ENCODE measurements around the gene CYP46A1.
"Not testable (repeated sequence)": the region's sequence is repeated elsewhere in the genome, so short reads cannot be mapped to it uniquely, and the experiment has no call there.

Gene CYP46A1

DNA sequence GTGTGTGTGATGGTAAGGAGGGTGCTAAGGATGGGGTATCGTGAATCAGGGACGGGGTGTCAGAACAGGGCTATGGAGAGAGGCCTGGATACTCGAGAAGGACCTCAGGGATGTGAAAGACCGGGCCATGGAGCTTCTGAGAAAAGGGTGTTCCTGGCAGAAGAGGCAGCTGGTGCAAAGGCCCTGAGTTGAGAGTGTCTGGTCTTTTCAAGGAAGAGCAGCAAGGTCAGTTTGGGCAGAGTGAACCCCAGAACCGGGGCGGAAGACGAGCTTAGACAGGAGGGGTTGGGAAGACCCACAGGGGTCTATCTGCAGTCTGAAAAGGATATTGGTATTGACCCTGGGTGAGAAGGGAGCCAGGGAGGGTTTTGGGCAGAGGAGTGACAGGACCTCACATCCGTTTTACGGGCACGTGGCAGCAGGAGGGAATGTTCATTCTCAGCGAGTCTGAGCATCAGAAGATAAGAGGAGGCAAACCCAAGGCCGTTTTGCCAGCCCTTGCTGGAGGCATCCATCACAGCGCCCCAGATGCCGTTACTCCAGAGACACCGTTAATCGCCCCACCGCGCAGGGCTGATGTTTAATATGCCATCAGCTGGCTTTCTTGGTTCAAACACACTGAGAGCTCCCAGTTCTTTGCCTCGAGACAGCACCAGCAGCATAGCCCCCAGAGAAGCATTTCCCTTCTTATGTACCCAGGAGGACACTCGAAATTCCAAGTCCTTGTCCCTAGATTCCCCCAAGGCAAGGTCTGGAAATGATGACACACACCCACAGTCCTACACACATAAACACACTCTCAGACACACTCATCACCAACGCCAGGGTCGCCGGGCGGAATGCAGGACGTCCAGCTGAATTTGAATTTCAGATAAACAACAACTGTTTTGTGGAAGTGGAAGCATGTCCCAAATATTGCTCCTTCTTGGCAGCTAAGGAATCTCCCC, 67.7 kb downstream of the CYP46A1 start:
- peak in 3 of 10 donors; percentile 67 to 80 (median 76) for DNase-seq
- intact Hi-C loops (cut with DNase I), result no loop called here

DNA sequence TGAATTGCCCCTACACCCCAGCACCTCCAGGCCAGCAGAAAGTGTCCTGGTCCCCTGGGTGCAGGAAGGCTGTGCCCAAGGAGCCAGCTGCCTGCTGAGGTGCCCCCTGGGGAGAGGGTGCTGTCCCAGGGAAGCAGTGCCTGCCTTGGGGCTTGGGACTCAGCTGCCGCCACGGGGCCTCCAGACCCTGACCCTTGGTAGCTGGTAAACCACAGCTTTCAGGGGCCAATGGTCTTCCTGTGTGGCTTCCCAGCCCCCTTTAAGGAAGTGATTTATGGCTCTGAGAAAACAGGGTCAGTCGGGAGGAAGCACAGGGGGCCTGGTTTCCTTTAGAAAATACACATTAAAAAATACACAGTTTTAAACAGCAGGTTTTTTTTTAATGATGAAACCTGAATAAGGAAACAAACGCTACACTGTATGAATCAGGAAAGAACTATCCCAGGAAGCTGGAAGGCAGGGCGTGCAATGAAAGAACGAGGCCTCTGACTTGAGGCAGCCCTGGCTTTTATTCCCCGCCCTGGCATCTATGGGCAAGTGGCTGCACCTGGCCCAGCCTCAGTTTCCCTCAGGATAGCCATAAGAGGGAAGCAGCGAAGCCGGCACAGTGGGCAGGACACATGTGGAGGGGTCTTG, 68.5 kb downstream of the CYP46A1 start:
- intact Hi-C loops (cut with DNase I), result no loop called here

DNA sequence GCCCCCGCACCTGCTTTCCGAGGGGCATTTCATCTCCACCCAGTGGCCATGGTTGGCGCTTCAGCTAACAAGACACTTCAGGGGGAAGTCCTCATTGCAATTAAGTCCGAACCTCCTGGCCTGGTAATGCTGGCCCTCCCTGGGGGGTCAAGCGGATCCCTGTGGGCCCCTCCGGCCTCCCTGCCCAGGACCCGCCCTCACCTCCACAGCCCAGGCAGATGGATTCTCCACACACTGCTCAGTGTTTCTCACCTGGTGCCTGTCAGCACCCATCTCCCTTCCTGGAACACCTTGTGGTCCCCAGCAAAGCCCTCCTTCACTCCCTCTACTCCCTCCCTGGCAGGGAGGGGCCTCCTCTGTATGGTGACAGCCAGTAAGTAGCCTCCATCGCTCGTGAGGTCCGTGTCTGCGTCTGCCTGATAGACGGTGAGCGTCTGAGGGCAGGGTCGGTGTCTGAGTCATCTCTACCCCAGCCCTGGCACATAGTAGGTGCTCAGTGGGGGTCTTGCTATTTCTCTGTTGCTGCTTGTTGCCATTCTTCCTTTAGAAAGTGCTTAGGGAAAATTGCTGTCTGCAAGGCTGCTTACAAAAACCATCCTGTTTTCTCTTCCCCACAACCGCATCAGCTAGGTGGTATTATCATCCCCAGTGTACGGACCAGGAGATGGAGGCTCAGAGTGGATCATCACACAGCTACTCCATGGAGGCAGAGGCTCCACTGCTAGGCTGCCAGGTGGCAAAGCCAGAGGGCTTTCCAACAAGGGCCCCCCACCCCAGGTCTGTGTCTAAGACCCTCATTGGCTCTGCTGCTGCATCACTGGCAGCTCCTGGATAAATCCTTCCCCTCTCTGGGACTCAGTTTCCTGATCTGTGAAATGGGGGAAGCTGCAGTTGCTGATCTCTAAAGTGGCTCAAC, 69.4 kb downstream of the CYP46A1 start:
- peak in 2 of 10 donors; percentile 43 to 55 for DNase-seq
- intact Hi-C loops (cut with DNase I), result no loop called here

More for the DNA sequence above, 68.5 kb downstream of the CYP46A1 start:
- peak in 3 of 10 donors; percentile 54 to 67 (median 55) for DNase-seq

DNA sequence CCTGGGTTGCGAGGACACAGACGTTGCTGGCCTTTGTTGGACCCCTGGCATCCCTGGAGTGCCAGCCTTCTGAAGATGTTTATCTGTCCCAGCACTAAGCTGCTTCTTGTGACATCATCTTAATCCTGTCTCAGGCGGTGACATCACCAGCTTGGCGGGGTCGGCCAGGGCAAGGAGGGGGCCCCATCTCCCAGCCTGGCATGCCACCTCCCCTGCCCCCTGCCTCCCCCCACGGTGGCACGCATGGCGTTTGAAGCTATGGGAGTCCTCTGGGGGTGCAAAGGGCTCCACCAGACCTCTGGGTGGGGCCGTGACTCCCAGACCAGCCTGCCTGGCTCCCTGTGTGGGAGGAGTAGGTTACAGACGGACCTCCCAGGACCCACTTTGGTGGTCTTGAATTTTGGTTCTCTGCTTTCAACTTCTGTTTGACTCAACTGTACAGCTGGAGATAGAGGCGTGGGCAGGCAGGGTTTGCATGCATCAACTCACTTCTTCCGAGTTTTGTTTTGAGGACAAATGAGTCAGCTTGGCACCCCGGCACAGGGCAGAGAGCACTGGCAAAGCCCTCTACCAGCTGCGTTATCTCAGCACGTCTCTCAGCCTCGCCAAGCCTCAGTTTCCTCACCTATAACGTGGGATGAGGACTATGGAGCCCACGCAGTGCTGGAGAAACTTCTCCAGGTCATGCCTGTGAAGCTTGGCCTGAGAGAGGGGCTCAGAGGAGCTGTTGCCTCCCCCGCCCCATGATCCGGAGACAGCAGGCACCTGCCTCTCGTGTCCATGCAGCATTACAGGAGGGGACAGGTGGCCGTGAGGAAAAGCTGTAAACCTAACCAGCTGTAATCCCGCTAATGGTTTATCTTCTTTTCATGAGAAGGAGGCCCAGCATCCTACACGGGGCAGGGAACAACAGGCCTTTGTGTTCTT, 70.3 kb downstream of the CYP46A1 start:
- DNase-seq, result peak in 3 of 10 donors; percentile 83 to 85 (median 85)
- intact Hi-C loops (cut with DNase I), result no loop called here

DNA sequence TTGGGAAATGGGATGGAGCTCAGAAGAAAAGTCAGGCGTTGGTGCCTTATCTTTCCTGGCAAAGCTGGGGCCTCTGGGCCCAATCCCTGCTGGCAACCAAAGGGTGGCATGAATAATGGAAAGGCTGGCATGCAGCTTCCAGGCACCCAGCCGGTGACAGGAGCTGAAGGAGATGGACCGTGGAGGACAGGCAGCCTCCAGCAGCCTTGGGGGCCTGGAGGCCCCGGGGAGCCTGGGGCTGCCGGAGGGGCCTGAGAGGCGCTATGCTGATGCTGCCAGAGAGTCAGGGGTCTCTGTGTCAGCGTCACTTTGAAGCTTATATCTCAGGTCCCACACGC, 70.9 kb downstream of the CYP46A1 start:
- DNase-seq, result peak in 2 of 10 donors; percentile 76 to 79
- intact Hi-C loops (cut with DNase I), result no loop called here

DNA sequence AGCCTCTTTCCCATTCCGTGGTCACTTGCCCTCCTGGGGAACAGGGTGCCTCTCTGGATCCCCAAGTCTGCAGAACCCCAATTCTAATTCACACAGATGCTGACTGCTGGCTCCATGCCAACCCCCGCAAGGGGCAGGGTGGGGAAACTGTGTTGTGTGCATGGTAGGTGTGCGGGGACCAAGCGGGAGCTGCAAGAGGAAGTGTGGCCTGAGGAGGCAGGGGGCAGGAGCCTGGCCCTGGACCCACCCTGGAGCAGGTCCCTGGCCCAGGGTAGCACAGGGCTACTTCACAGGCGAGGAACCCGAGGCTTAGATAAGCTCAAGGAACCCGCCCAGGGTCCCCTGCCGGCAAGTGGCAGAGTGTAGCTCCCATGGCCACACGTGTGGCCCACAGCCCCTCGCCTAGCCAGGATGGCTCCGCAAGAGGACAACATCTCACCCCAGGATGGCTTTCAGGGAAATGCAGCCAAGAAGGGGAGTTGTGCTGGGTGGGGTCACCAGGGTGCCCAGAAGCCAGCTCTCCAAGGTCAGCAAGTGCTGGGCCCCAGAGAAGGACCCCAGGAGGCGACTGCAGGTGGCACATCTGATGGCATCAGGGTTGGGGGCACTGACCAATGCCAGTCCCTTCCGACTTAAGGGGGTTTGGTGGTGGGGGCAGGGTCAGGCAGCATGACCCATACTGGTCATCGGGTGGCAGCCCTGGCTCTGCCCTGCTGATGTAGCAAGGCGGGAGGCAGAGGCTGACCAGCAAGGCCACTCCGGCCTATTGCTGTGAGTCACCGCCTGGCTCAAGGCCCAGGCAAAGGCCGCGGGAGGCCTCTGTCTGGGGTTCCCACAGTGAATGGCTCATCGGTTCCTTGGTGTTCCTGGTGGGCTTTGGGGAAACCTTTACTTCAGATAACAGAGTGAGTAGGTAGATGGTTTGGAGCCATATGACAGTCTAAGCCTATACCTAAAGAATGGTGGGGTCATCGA, 71.8 kb downstream of the CYP46A1 start:
- intact Hi-C loops (cut with DNase I), result no loop called here

DNA sequence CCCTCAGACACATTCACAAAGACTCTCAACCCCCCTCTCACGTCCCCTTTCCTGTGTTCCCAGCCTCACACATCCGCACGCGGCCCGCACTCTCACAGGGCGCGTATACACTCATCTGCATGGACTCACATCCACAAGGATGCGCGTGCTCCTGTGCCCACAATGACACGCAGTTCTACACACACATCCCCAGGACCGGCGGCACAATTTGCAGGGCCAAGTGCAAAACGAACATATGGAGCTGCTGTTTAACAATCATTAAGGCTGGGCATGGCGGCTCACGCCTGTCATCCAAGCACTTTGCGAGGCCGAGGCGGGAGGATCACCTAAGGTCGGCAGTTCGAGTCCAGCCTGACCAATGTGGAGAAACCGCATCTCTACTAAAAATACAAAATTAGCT, 72.7 kb downstream of the CYP46A1 start:
- intact Hi-C loops (cut with DNase I), result no loop called here
- DNase-seq, result peak in 3 of 10 donors; percentile 64 to 80 (median 72)

More for the DNA sequence above, 71.8 kb downstream of the CYP46A1 start:
- DNase-seq, result peak in 9 of 10 donors; percentile 65 to 97 (median 83)

DNA sequence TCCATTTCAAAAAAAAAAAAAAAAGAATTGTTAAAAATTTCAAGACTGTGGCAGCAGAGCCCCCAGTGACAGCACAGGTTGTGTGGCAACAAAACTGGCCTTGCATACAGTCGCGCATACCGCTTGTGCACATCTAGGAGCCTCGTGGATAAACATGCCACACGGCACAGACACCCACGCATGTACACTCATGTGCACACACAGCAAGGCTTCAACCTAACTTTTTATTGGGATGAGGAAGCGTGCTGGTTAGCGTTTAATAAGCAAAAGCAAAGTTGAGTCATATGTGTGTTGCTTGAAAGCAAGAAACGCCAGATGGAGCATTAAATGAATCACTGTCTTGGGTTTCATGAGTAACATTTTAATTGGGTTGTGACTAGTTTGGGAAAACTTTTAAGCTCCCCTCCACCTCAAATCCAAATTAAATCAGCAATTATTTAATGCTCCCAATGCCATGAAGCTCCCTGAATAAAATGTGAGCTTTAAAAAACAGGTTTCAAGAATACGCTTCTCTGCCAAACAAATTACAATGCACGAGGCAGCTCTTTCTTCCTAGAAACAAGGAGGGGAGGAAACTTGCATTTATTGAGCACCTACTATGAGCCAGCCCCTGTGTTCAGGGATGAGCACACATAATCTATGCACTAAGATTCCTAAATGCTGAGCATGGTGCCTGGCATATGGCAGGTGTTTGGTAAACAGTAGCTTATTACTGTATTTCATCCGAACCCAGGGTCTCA, 73.4 kb downstream of the CYP46A1 start:
- intact Hi-C loops (cut with DNase I), result no loop called here

DNA sequence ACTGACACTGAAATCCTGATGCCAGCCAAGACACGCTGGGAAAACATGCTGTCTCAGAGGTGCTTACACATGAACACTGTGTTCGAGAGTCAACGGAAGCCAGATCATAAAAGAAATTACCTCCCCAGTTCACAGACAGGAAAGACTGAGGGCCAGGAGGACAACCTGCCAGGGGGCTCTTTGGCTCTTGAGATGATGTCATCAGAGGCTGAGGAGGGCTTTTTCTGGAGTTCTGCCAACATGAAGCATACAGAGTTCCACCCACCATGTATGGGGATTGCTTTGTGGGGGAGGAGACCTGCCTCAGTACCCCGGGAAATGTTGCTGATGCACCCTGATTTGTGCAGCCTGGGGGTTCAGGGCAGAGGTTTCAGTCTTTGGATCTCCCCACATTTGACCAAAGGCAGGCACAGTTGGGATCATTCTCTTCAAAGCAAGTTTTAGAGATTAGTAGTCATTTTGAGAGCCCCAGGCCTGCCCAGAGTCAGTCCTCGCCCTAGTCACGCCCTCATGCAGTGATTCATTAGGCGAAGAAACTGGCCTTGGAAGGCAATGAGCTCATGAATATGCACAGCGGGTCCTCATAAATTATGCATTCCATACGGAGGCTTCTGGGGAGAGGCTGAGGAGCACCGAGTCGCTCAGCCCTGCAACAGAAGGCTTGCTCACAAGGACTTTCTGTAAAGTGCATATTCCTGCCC, 74.2 kb downstream of the CYP46A1 start:
- intact Hi-C loops (cut with DNase I), result no loop called here
- DNase-seq, result peak in 2 of 10 donors; percentile 54 to 73

More for the DNA sequence above, 73.4 kb downstream of the CYP46A1 start:
- DNase-seq, result peak in 3 of 10 donors; percentile 76 to 84 (median 81)

DNA sequence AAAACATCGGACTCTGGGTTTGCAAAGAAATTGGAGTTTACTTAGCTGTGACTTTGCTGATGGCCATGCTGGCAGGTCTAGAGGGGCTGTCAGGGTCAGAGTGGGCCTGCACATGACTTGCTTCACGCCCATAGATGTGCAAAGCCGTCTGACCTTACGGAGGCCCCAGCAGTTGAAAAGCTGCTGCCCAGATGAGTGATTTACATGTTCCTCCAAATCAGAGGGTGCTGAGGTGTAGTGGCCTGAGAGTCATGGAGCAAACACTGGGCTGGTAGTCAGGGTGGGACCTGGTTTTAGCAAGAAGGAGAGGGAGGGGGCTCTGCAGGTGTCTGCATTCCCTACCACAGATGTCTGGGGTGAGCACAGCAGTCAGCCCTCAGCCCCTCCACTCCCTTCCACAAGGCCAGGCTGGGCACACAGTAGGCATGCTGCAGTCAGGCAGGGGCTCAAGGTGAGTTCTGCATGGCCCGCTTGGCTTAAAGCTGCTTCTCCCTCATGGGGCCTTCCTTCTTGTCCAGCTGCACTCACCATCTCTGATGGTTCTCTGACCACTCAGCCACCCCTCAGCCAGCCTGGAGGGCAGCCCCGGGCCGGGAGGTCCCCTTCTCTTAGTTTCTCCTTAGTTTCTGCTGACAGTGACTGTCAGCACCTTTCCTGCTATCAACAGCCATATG, 74.9 kb downstream of the CYP46A1 start:
- intact Hi-C loops (cut with DNase I), result no loop called here
- DNase-seq, result peak in 2 of 10 donors; percentile 58 to 80

DNA sequence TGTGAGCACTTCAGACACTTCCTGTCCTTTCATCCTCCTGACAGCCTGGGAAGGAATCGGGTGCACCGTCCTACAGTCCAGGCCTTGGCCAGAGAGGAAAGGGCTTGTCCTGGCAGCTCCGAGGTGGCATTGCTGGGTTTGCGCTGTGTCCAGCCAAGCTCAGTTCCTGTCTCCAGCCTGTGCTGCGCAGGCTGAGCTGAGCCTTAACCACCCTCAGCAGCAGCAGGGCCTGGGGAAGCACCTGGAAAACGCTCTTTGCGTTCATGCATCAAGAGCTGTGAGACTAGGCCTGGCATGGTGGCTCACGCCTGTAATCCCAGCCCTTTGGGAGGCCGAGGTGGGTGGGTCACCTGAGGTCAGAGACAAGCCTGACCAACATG, 75.4 kb downstream of the CYP46A1 start:
- DNase-seq, result peak in 2 of 10 donors; percentile 23 to 59
- intact Hi-C loops (cut with DNase I), result no loop called here

DNA sequence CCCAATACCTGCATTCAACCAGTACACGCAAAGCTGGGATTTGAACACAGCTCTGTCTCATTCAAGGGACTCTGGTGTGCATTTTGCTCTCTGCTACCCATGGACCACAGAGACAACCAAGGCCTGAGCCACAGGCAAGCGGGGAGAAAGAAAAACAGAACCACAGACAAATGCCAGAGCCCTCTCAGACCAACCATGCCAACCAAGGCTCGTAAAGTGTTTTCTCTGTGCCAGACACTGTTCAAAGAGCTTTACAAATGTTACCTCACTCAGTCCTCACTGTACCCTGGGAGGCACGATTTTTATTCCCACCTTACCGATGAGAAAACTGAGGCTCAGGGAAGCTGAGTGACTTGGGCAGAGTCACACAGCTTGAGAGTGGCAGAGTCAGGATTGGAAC, 76.7 kb downstream of the CYP46A1 start:
- DNase-seq, result peak in 1 of 10 donors; percentile 18

DNA sequence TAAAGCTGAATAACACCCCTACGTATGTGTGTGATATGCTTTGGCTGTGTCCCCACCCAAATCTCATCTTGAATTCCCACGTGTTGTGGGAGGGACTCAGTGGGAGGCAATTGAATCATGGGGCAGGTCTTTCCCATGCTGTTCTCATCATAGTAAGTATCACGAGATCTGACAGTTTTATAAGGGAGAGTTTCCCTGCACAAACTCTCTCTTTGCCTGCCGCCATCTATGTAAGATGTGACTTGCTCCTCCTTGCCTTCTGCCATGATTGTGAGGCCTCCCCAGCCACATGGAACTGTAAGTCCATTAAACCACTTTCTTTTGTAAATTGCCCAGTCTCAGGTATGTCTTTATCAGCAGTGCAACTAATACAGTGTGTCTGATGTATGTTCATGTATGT, 78.8 kb downstream of the CYP46A1 start:
- intact Hi-C loops (cut with DNase I); DNase-seq: not testable (repeated sequence)

More for the DNA sequence above, 76.7 kb downstream of the CYP46A1 start:
- intact Hi-C loops (cut with DNase I), result no loop called here

DNA sequence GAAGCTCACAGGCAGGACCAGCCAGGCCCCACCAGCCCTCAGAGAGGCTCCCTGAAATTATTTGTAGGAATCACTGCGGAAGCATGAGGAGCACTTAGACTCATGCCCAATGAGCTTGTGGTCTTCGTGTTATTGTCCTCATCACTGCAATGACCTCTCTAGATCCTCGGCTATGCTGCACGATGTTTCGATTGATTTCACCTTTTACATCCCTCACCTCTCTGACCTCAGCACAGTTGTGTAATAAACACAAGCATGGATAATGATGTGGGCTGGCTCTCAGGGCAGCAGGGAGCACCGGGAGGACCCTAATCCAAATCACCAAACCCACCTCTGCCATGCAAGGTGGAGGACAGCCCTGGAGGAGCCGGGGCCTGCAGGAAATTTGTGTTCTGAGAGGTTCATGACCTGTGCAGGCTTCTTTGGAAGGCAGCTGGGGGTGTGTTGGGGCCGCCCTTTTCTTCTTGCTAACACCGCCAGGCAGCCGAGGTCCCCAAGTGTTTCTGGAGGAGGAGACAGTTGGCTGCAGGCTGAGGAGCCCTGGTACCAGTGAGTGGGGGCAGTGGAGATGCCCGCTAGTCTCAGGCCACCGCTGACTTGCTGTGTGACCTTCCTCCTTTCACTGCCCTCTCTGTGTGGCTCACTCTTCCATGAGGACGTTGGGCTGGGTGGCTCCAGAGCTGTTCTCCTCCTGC, 79.6 kb downstream of the CYP46A1 start:
- DNase-seq, result peak in 1 of 10 donors; percentile 67
- intact Hi-C loops (cut with DNase I), result no loop called here

DNA sequence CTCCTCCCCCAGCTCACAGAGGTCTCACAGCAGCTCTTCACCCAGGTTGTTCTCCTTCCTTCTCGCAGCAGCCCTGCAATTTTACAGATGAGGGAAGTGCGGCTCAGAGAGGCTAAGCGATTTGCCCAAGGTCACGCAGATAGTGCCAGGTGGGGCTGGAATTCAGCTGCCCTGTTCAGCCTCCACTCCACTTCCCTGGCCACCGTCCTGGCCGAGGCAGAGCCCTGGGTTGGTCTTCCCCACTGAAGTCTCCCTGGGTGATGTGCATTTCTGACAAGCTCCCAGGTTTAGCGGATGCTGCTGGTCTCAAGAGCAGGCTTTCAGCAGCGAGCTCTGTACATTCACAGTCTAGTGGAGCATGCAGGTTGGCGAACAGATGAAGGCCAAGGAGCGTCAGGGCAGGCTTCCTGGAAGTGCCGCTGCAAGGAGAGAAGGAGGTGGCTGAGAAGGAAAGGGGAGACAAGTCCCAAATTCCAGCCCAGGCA, 80.2 kb downstream of the CYP46A1 start:
- DNase-seq, result no peak
- intact Hi-C loops (cut with DNase I), result no loop called here
